Peyer's patch (tissue), 4 donors: ENCODE measurements around the gene SLC35G6. TPM values are rescaled to one million over a fixed set of nuclear protein-coding genes. Genes with fewer than 3 reads are reported as not detected.

Experiments used
- DNase-seq, 3 donors: peaks; one replicate each; pipeline ENCODE4 v3.0.0-alpha.2; 2017 to 2019
- H3K27ac ChIP-seq, 4 donors: fragments of 200-600 bp; sonication (generic); one replicate each; pipeline ENCODE4 v1.5.1; 2016 to 2019
- H3K27me3 ChIP-seq, 2 donors: fragments of 200-600 bp; sonication (generic); one replicate each; pipeline ENCODE4 v1.5.1; 2019
- H3K36me3 ChIP-seq, 3 donors: fragments of 200-600 bp; sonication (generic); one replicate each; pipeline ENCODE4 v1.5.1; 2016 to 2019
- H3K4me1 ChIP-seq, 4 donors: fragments of 200-600 bp; sonication (generic); one replicate each; pipeline ENCODE4 v1.5.1; 2016 to 2019
- H3K4me3 ChIP-seq, 4 donors: fragments of 200-600 bp; sonication (generic); 1 replicate in 3 of 4; 2 replicates in 1 of 4; pipeline ENCODE4 v1.5.1; 2016 to 2019; ENCODE audit warnings: mild to moderate bottlenecking in 1 of 4
- H3K9me3 ChIP-seq, 4 donors: fragments of 200-600 bp; sonication (generic); one replicate each; pipeline ENCODE4 v1.5.1; 2016 to 2019; ENCODE audit warnings: mild to moderate bottlenecking in 1 of 4
- POLR2A ChIP-seq, 2 donors: fragments of 450-650 bp; IDR thresholded peaks; one replicate each; pipeline ENCODE4 v1.5.1; 2017; ENCODE audit warnings: antibody characterized with exemption in 2 of 2, mild to moderate bottlenecking in 2 of 2, moderate library complexity in 2 of 2
- total RNA-seq, 4 donors: library from RNA; depleted of rRNA; stranded (reverse); fragments of >200 nt; gene quantifications; one replicate each; pipeline ENCODE4 v1.1.0, GENCODE V29; 2016
- TF ChIP-seq, protein P1 (sequence below), 6 experiments: fragments of 450-650 bp in 4 of 6; fragments of 200-600 bp in 2 of 6; sonication (generic) in 1 of 6; IDR thresholded peaks; one replicate each; pipeline ENCODE4 v1.5.1; 2017 to 2019; ENCODE audit warnings: antibody characterized with exemption in 6 of 6, mild to moderate bottlenecking in 3 of 6, moderate library complexity in 1 of 6

SLC35G6 gene
- total RNA-seq, 4 donors from 2014 or later: not detected

- Histone ChIP-seq H3K27me3 (no peaks in the 10 kb centered on the region), H3K36me3 (peaks cover 0 to 33% (median 0%) of the 10 kb centered on the region in 3 donors), H3K4me1 (peaks cover 0 to 10% (median 2%) of the 10 kb centered on the region in 4 donors), H3K4me3 (no peak overlapping the region), H3K27ac (no peak overlapping the region), H3K9me3 (no peaks in the 10 kb centered on the region)
- no peak for DNase-seq
- TF ChIP-seq, protein P1, sequence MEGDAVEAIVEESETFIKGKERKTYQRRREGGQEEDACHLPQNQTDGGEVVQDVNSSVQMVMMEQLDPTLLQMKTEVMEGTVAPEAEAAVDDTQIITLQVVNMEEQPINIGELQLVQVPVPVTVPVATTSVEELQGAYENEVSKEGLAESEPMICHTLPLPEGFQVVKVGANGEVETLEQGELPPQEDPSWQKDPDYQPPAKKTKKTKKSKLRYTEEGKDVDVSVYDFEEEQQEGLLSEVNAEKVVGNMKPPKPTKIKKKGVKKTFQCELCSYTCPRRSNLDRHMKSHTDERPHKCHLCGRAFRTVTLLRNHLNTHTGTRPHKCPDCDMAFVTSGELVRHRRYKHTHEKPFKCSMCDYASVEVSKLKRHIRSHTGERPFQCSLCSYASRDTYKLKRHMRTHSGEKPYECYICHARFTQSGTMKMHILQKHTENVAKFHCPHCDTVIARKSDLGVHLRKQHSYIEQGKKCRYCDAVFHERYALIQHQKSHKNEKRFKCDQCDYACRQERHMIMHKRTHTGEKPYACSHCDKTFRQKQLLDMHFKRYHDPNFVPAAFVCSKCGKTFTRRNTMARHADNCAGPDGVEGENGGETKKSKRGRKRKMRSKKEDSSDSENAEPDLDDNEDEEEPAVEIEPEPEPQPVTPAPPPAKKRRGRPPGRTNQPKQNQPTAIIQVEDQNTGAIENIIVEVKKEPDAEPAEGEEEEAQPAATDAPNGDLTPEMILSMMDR (IDR thresholded peaks at IDR 0.05): no peak
- TF ChIP-seq POLR2A (IDR thresholded peaks at IDR 0.05): no peak
Measured at GRCh38 chr17:7464081-7464480, 17.2 kb upstream of the SLC35G6 start.

DNA sequence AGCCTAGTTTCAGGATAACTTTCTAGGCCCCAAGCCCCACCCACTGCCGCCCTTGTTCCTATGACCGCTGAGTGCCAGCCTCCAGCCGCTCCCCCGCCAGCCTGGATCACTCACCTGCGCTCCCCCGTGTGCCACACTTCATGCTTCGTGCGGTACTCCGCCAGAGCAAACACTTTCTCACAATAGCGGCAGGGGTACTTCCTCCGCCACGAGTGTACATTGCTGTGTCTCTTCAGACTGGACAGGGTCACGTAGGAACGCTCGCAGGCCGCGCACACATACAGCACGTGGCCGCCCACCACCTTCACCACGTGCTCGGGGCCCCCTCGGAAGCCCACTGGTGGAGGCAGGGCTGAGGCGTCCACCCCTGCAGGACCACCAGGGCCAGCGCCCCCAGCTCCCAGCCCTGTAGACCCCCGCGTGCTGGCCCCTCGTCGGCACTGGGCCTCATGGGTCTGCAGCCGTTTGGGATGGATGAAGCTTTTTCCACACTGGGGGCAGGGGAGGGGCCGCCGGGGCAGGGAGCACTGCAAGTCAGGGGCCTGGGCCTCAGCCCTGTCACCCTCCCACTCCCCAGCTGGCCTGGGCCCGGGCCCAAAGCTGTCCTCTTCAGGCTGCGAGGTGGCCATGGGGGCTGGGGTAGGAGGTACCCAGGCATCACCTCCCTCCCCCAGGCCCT, 15.5 kb upstream of the SLC35G6 start:
- Histone ChIP-seq H3K4me1 (peaks cover 0 to 18% (median 2%) of the 10 kb centered on the region in 4 donors), H3K27ac (peak overlapping the region in 1 of 4 donors; percentile 55), H3K27me3 (no peaks in the 10 kb centered on the region), H3K4me3 (no peak overlapping the region), H3K36me3 (peaks cover 0 to 33% (median 0%) of the 10 kb centered on the region in 3 donors), H3K9me3 (no peaks in the 10 kb centered on the region)
- TF ChIP-seq, protein P1 (IDR thresholded peaks at IDR 0.05): no peak
- no peak for TF ChIP-seq POLR2A (IDR thresholded peaks at IDR 0.05)
- no peak for DNase-seq

- H3K4me1 ChIP-seq: peaks cover 0 to 18% (median 2%) of the 10 kb centered on the region in 4 donors
- no peaks in the 10 kb centered on the region for H3K27me3 ChIP-seq
- no peaks in the 10 kb centered on the region for H3K9me3 ChIP-seq
- TF ChIP-seq POLR2A (IDR thresholded peaks at IDR 0.05): no peak
- TF ChIP-seq, protein P1 (IDR thresholded peaks at IDR 0.05): no peak
- H3K36me3 ChIP-seq: peaks cover 0 to 33% (median 0%) of the 10 kb centered on the region in 3 donors
- H3K27ac ChIP-seq: peak overlapping the region in 2 of 4 donors; percentile 20 to 55
- no peak overlapping the region for H3K4me3 ChIP-seq
- DNase-seq: no peak
Measured at GRCh38 chr17:7466318-7466638, 15.0 kb upstream of the SLC35G6 start.

- TF ChIP-seq, protein P1 (IDR thresholded peaks at IDR 0.05): no peak
- TF ChIP-seq POLR2A (IDR thresholded peaks at IDR 0.05): no peak
- H3K9me3 ChIP-seq: no peaks in the 10 kb centered on the region
- peaks cover 0 to 21% (median 2%) of the 10 kb centered on the region in 4 donors for H3K4me1 ChIP-seq
- H3K27ac ChIP-seq: peak overlapping the region in 3 of 4 donors; percentile 17 to 55 (median 20)
- no peaks in the 10 kb centered on the region for H3K27me3 ChIP-seq
- peaks cover 0 to 33% (median 0%) of the 10 kb centered on the region in 3 donors for H3K36me3 ChIP-seq
- H3K4me3 ChIP-seq: no peak overlapping the region
- no peak for DNase-seq
Measured at GRCh38 chr17:7466639-7467341, 14.5 kb upstream of the SLC35G6 start.

GRCh38 chr17:7467498-7467897, 13.7 kb upstream of the SLC35G6 start:
- no peak for TF ChIP-seq POLR2A (IDR thresholded peaks at IDR 0.05)
- TF ChIP-seq, protein P1 (IDR thresholded peaks at IDR 0.05): no peak
- Histone ChIP-seq H3K9me3 (no peaks in the 10 kb centered on the region), H3K27me3 (no peaks in the 10 kb centered on the region), H3K27ac (peak overlapping the region in 3 of 4 donors; percentile 17 to 55 (median 20)), H3K4me3 (no peak overlapping the region), H3K36me3 (peaks cover 0 to 29% (median 0%) of the 10 kb centered on the region in 3 donors), H3K4me1 (peaks cover 0 to 24% (median 2%) of the 10 kb centered on the region in 4 donors)
- no peak for DNase-seq
